Limb (tissue), 2 donors: ENCODE data around the gene MRPL19.

Source experiments
- DNase-seq, 2 donors: peaks; one replicate each; pipeline ENCODE4 v3.0.0-alpha.2; 2016; ENCODE audit errors: extremely low spot score in 2 of 2

The MRPL19 gene

DNA sequence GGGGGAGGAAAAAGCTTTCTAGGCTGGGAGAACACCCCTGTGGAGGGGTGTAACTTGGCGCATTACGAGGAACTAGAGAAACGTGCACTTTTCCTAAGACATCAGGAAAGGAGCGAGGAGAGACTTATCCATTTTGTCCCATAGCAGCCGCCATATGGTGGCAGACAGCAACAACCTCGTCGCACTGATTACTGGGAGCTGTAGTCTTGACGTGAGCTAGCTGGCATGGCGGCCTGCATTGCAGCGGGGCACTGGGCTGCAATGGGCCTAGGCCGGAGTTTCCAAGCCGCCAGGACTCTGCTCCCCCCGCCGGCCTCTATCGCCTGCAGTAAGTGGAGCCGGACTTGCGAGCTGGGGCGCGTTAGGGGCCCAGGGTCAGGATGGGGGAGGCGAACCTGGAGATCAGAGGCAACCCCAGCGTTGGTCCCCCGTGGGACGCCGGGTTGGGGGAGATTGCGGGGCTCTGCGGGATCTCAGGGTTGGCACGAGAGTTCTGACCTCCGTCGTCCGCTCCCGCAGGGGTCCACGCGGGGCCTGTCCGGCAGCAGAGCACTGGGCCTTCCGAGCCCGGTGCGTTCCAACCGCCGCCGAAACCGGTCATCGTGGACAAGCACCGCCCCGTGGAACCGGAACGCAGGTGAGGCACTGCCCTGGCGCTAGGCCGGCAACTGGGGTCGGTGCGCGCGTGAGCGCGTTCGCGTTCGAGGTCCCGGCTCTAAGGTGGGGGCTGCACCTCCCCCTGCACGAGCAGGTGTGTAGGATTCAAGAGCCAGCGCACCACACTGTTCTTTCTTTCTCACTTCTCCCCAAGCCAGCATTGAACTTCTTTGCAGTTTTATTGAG lies at the start of gene MRPL19:
Gene MRPL19 (plus strand): TSS at position 201 of the 843 bp plus-strand sequence. CDS start 25 bp downstream, at position 226.
- DNase-seq, result peak; percentile 87 to 96

DNA sequence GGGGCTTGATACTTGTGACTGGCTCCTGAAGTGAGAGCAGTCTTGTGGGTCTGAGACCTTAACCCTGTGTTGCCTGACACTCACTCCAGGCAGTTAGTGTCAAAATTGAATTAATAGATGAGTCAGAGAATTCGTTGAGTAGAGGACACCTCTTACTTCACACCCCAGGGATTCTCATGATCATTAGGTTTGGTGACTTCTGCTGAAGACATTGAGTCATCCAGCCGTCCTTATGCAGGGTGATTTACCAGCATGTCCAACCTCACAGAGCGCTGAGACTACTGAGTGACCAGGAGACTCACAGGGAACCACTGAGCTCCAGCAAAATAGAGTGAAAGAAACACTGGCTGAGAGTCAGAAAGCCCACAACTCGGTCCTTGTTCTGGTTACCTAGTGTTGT lies 49.8 kb upstream of the MRPL19 start:
- DNase-seq, result no peak

DNA sequence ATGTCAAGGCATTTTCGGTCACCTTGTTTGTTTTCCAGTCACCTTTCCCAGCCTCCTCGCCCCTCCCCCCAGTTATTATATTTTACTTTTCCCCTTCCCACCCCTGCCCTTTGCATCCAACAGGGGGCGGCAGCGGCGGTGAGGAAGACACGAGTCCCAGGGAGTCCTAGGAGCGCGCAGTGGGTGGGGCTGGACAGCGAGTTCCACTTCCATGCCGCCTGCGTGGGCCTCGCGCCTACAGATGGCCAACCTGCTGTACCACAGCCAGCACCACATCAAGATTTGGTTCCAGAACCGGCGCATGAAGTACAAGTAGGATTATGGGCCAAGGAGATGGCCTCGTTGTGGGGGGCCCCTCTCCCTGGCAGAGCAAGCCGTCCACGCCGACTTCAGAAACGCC lies 48.6 kb upstream of the MRPL19 start:
- no peak for DNase-seq

DNA sequence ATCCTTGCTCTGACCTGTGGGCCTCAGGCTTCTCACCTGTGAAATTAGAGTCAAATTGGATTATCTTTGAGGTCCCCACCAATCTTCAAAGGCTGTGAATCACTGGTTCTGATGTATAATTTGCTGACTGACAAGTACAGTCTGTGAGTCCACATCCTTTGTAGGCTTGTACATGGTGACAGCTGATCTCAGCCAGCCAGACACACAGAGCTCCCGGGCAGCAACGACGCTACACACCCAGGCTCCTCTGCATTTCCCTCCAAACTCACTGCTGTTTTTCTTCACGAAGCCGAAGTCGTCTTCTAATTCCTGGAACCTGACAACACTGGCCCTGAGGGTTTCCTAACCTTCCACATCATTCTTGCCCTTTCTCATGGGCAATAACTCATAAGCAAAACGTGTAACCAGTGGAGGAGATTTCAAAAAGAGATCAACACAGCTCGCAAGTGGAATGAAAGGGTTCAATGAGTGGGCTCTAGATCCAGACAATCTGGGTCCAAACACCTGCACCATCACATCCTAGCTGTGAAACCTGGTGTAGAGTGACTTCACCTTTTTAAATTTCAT lies 47.9 kb upstream of the MRPL19 start:
- no peak for DNase-seq

DNA sequence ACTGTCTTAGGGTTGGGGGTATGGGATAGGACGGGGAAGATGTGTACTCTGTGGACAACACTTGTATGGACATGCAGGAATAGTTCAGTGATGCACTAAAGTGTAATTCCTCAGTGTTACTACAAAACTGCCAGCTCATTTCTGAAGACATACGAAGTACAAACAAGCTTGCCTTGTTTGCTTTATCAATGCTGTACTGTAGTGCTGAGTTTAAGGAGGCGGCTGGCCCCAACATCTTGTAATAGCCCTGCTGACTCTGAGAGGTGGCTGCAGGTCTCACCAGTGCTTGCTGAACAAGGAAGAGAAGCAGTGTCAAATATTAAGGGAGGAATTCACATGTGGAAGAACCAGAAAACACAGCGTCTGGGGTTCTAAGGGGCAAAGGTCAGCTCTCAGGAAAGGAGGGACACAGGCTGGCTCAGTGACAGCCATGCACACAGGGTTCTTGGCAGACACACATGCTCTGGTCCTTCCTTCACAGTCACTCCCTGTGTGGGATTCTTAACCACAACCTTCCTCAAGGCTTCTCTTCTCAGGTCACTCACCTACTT lies 46.0 kb upstream of the MRPL19 start:
- DNase-seq, result no peak

DNA sequence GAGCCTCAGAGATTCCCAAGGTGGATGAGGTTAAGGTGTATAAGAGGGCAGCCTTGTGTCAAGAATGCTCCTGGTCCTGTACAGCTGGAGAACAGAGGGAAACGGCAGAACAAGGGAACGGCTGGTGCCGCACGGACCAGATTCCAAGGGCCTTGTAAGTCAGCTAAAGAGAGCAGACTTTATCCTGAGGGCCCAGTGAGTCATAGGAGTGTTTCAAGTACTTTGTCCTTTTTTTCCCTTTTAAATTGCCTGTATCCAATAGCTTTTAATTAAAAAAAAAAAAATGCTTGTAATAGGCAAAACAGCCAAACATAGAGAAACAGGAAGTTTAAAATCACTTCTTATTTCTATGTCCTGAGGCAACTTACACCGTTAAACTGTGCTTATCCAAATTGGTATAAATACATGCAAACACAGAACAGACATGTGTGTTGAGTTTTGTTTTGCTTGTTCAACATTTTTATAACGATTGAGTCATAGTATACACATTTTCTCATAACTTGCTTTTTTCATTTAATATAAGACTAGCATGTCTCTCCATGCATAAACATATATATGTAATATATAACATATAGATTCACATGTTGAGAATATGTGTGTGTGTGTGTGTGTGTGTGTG lies 43.8 kb upstream of the MRPL19 start:
- no peak for DNase-seq

DNA sequence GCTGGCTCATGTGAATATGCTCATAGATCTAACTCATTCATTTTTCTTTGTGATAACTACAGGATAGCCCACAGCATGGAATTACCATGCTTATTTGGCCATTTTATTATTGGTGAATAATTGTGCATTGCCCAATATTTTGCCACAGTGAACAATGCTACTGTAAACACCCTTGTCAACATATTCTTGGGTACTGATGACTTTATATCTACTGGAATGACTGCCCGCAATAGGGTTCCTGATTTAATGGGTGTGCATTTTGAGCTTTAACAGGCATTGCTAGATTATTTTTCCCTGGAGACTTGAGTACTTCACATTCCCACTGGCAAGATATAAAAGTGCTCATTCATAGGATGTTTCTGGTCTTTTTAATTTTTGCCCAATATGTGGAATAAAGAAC lies 43.1 kb upstream of the MRPL19 start:
- no peak for DNase-seq

- DNase-seq, result no peak
Measured at GRCh38 chr2:75604484-75604883, 42.1 kb upstream of the MRPL19 start.

GRCh38 chr2:75605770-75606529 lies 40.6 kb upstream of the MRPL19 start:
- DNase-seq, result no peak

GRCh38 chr2:75606761-75607399 lies 39.7 kb upstream of the MRPL19 start:
- DNase-seq, result no peak

GRCh38 chr2:75607400-75607798 lies 39.2 kb upstream of the MRPL19 start:
- DNase-seq, result no peak

DNA sequence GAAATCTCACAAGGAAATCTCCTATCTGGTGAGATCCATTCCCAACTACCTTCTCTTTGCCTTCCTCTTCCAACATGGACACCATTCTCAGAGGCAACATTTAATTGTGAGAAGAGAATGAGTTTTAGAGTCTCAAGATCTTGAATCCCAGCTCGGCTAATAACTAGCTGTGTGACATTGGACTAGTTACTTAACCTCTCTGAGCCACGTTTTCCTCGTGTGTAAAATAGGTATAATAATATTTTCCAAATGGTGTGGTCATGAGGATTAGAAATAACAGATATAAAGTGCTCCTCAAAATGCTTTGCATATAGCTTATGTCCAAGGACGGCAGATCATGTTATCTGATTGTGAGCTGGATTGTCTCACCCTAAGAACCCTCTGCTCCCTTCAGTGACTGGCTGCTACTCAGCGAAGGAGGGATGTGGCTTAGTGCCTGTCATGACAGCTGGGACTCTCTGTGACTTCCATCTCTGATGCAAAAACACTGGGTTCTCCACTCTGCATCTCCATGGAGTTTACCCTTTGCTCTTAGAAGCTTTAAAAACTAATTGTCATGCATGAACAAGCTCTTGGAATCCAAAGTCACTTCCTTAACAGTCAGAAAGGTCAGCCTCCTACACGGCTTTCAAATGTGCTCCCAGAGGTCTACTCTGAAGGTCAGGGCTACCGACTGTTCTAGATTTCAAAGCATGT lies 38.4 kb upstream of the MRPL19 start:
- no peak for DNase-seq

GRCh38 chr2:75608684-75609333 lies 37.8 kb upstream of the MRPL19 start:
- peak; percentile 49 to 87 for DNase-seq

GRCh38 chr2:75609334-75609689 lies 37.3 kb upstream of the MRPL19 start:
- DNase-seq, result no peak

- DNase-seq, result no peak
Measured at GRCh38 chr2:75609937-75610508, 36.6 kb upstream of the MRPL19 start.

DNA sequence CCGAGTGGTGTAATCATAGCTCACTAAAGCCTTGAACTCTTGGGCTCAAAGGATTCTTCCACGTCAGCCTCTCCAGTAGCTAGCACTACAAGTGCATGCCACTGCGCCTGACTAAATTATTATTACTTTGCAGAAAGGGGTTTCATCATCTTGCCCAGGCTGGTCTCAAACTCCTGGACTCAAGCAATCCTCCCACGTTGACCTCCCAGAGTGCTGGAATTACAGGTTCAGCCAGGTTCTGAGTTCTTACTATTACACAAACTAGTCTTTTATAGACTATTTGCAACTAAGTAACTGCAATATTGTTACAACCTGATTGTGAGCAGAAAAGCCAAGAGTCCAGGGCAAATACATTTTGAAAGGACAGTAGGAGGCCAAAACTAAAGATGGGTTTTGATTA lies 35.9 kb upstream of the MRPL19 start:
- no peak for DNase-seq

DNA sequence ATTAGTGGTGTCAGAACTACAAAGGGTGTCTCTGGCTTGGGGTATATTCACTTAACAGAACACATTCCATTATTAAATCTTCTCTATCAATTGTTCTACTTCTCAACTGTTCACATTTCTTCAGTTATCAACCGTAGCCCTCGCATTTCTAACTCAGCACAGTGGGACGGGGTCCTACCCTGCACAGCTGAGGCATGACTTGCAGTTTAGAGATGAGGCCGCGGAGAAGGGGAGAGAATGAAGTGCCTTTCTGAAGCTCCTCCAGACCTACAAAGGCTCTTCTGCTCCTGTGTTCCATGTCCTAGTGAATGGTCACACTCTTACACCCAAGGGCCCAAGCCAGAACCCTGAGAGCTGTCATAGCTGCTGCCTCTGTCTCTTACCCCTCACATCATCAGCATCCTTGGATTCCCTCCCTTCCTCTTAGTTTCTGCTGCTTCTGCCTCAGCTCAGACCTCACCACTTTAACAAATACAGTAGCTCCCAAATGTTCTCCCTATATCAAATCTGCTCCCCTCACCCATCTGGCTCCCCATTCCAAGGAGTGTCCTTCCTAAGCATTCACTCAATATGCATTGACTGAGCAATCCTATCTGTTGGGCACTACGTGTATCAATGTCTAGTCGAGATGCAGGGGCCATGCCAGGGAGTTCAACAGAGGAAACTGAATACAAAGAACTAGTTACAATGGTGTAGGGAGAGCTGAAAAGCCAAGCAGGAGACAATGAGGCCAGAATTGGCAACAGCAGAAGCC lies 34.3 kb upstream of the MRPL19 start:
- no peak for DNase-seq

DNA sequence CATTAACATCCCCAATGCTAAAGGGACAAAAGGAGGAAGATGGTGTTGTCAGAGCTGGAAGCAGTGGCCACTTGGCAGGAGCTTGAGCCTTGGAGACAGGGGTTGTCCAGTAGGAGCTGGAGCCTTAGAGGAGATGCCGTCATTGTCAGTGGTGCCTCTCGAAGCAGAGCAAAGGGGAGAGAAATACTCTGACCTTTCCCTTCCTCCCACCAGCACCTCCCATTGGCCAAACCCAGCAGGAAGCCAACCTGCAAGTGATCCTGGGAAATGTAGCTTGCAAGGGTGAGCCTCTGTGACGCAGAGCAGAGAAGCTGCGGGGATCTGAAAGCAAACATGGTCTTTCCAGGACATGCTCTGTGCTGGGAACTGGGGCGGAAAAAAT lies 33.7 kb upstream of the MRPL19 start:
- DNase-seq, result no peak

- no peak for DNase-seq
Measured at GRCh38 chr2:75614162-75614651, 32.4 kb upstream of the MRPL19 start.
